DND-41 (cell line): ENCODE measurements around the gene ZNF521.

Source experiments
- ATAC-seq: fragments of 200-7000 bp; cut with Tn5 transposase; 3 replicates; pipeline ENCODE4 v1.9.1; 2021; ENCODE audit warnings: low read depth; ENCODE audit not compliant: insufficient read depth
- DNase-seq: peaks from one replicate; pipeline ENCODE4 v3.0.0-alpha.2; 2020
- H2AFZ ChIP-seq: 2 replicates; pipeline ENCODE4 v1.6.0; 2012; ENCODE audit warnings: low read depth, low read length
- H3K27ac ChIP-seq: 2 replicates; pipeline ENCODE4 v1.5.1; 2012; ENCODE audit warnings: low read length, inconsistent platforms
- H3K27me3 ChIP-seq: fragments of 200-600 bp; sonication (generic); 2 replicates; pipeline ENCODE4 v1.6.0; 2012; ENCODE audit warnings: low read length, mild to moderate bottlenecking, inconsistent platforms; ENCODE audit not compliant: insufficient read depth, poor library complexity
- H3K36me3 ChIP-seq: 2 replicates; pipeline ENCODE4 v1.5.1; 2012; ENCODE audit warnings: low read length, inconsistent platforms; ENCODE audit not compliant: insufficient read depth
- H3K4me1 ChIP-seq: 2 replicates; pipeline ENCODE4 v1.5.1; 2012; ENCODE audit warnings: mild to moderate bottlenecking, low read length; ENCODE audit not compliant: insufficient read depth
- H3K4me2 ChIP-seq: 2 replicates; pipeline ENCODE4 v1.6.0; 2012; ENCODE audit warnings: mild to moderate bottlenecking, moderate library complexity, low read length, inconsistent platforms; ENCODE audit not compliant: insufficient read depth
- H3K4me3 ChIP-seq, 2 experiments: fragments of 200-600 bp in 1 of 2; shearing (Covaris generic) in 1 of 2; 2 replicates each; pipeline ENCODE4 v1.5.1; 2012 to 2016; ENCODE audit warnings: inconsistent platforms in 2 of 2, low read length in 2 of 2, mild to moderate bottlenecking in 2 of 2, low read depth in 1 of 2, moderate library complexity in 1 of 2
- H3K79me2 ChIP-seq: 2 replicates; pipeline ENCODE4 v1.6.0; 2012; ENCODE audit warnings: low read length, inconsistent platforms; ENCODE audit not compliant: insufficient read depth
- H3K9ac ChIP-seq: 2 replicates; pipeline ENCODE4 v1.6.0; 2012; ENCODE audit warnings: low read depth, mild to moderate bottlenecking, inconsistent platforms, low read length, moderate library complexity
- H3K9me3 ChIP-seq: 2 replicates; pipeline ENCODE4 v1.5.1; 2012; ENCODE audit warnings: low read length, moderate library complexity, mild to moderate bottlenecking, inconsistent platforms; ENCODE audit not compliant: insufficient read depth, severe bottlenecking
- H4K20me1 ChIP-seq: 2 replicates; pipeline ENCODE4 v1.6.0; 2012; ENCODE audit warnings: low read length; ENCODE audit not compliant: insufficient read depth
- EZH2 ChIP-seq: IDR thresholded peaks from 3 replicates; pipeline ENCODE4 v1.6.1; 2012; ENCODE audit warnings: borderline replicate concordance, low read depth, mild to moderate bottlenecking, moderate library complexity, low read length, inconsistent platforms; ENCODE audit not compliant: severe bottlenecking
- TF ChIP-seq, protein P1 (sequence below): IDR thresholded peaks from 2 replicates; pipeline ENCODE4 v1.5.1; 2012; ENCODE audit warnings: borderline replicate concordance, low read length, moderate library complexity, mild to moderate bottlenecking; ENCODE audit not compliant: poor library complexity, severe bottlenecking; ENCODE audit errors: extremely low read depth

ZNF521 gene

DNA sequence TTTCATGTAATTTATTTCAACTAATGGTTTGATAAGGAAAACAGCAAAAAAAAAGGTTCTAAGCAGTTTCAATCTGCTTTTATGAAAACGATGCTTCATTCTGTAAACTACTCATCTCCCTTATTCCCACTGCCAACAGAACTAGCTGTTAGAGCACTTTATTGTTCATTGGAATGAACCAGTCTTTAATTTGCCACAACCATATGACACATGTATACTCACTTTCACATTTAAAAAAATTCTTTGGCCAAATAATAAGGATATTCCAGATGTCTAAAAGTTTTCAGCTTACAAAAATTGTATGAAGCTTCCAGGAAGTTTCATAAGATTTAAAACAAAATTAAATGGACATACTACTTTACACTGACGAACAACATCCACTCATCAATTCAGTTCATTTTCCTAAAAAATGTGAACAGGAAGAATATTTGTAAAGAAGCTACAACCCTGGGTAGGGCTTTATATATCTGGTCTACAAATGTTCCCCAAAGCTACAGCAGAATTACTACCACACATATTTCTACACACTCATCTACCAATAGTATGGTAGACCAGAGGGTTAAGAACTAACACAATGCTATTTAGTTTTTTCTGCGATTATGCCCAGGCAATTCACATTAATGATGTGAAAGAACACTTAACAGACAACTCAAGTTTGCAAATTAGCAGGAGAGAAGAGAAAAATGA, 37.7 kb downstream of the ZNF521 start:
- no peak for TF ChIP-seq EZH2
- TF ChIP-seq, protein P1, sequence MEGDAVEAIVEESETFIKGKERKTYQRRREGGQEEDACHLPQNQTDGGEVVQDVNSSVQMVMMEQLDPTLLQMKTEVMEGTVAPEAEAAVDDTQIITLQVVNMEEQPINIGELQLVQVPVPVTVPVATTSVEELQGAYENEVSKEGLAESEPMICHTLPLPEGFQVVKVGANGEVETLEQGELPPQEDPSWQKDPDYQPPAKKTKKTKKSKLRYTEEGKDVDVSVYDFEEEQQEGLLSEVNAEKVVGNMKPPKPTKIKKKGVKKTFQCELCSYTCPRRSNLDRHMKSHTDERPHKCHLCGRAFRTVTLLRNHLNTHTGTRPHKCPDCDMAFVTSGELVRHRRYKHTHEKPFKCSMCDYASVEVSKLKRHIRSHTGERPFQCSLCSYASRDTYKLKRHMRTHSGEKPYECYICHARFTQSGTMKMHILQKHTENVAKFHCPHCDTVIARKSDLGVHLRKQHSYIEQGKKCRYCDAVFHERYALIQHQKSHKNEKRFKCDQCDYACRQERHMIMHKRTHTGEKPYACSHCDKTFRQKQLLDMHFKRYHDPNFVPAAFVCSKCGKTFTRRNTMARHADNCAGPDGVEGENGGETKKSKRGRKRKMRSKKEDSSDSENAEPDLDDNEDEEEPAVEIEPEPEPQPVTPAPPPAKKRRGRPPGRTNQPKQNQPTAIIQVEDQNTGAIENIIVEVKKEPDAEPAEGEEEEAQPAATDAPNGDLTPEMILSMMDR = no peak
- DNase-seq (no peak), ATAC-seq (no peak)
- Histone ChIP-seq H3K4me3 (no peak overlapping the region), H4K20me1 (no peaks in the 10 kb centered on the region), H3K4me2 (no peak overlapping the region), H3K27me3 (peaks cover 2% of the 10 kb centered on the region), H3K9me3 (no peaks in the 10 kb centered on the region), H3K9ac (no peak overlapping the region), H3K36me3 (no peaks in the 10 kb centered on the region), H2AFZ (no peak overlapping the region), H3K27ac (no peak overlapping the region), H3K4me1 (no peaks in the 10 kb centered on the region), H3K79me2 (no peaks in the 10 kb centered on the region)

DNA sequence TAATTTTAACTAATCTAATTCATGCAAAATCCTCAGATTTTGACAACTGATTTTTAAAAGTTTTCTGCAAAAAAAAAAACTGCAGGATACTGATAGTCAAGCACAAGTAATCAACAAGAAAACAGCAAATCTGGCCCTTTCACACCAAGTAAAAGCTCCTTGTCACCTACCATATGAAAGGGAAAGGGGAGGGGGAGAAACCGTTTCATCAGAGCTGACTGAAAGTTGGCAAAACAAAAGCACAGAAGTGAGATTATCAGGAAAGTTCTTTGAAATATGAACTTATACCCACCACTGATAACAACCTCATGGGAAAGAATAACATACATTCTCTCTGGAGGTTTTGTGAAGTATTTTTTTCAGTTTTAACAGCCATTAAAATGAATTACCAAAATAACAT, 38.7 kb downstream of the ZNF521 start:
- Histone ChIP-seq H3K4me1 (no peaks in the 10 kb centered on the region), H3K27ac (no peak overlapping the region), H4K20me1 (no peaks in the 10 kb centered on the region), H3K4me2 (no peak overlapping the region), H3K79me2 (no peaks in the 10 kb centered on the region), H3K4me3 (no peak overlapping the region), H3K9me3 (no peaks in the 10 kb centered on the region), H3K27me3 (peaks cover 2% of the 10 kb centered on the region), H3K36me3 (no peaks in the 10 kb centered on the region), H3K9ac (no peak overlapping the region), H2AFZ (no peak overlapping the region)
- DNase-seq (no peak), ATAC-seq (no peak)
- TF ChIP-seq EZH2 = no peak
- TF ChIP-seq, protein P1 = no peak

DNA sequence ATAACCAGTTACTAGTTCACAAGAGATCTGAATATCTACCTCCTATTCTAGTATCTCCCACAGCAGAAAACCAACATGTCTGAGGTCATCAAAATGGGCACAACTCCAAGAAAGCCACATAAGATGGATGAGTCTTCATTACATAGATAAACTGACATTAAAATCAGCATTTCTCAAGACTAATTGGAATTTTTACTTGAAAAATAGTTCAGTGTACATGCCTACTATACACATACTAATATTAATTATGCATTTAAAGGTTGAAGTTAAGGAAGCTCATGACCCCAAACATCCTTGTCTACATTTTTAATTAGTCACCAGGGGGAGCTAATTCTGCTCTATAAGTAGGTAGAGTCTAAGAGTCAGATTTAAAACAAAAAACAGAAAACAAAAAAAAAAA, 41.9 kb downstream of the ZNF521 start:
- Histone ChIP-seq H3K9ac (no peak overlapping the region), H3K79me2 (no peaks in the 10 kb centered on the region), H4K20me1 (no peaks in the 10 kb centered on the region), H3K27me3 (no peaks in the 10 kb centered on the region), H3K4me1 (no peaks in the 10 kb centered on the region), H3K27ac (no peak overlapping the region), H2AFZ (no peak overlapping the region), H3K4me2 (no peak overlapping the region), H3K9me3 (no peaks in the 10 kb centered on the region), H3K4me3 (no peak overlapping the region), H3K36me3 (no peaks in the 10 kb centered on the region)
- no peak for ATAC-seq
- TF ChIP-seq EZH2 = no peak
- TF ChIP-seq, protein P1 = peak; percentile 38
- no peak for DNase-seq
